Stimulated activated naive CD4-positive, alpha-beta T cell (primary cell): ENCODE measurements around the gene CASK.

ENCODE experiments used
- DNase-seq, 6 experiments: peaks; one replicate each; lab custom pipeline; 2025; lab: John Stamatoyannopoulos, UW

The CASK gene

GRCh38 chrX:41909068-41909467 is 14.3 kb downstream of the CASK start:
- peak in 4 of 6 experiments; percentile 0 to 27 (median 12) for DNase-seq

- DNase-seq, result no peak
Measured at GRCh38 chrX:41906515-41907187, 16.7 kb downstream of the CASK start.

GRCh38 chrX:41903544-41903943 is 19.8 kb downstream of the CASK start:
- no peak for DNase-seq

- no peak for DNase-seq
Measured at GRCh38 chrX:41900321-41900720, 23.0 kb downstream of the CASK start.

- no peak for DNase-seq
Measured at GRCh38 chrX:41895826-41896225, 27.5 kb downstream of the CASK start.

- no peak for DNase-seq
Measured at GRCh38 chrX:41890026-41890423, 33.3 kb downstream of the CASK start.

GRCh38 chrX:41889317-41890025 is 33.9 kb downstream of the CASK start:
- no peak for DNase-seq

GRCh38 chrX:41887691-41888090 is 35.7 kb downstream of the CASK start:
- no peak for DNase-seq

GRCh38 chrX:41885724-41886123 is 37.6 kb downstream of the CASK start:
- no peak for DNase-seq

- no peak for DNase-seq
Measured at GRCh38 chrX:41881166-41881565, 42.2 kb downstream of the CASK start.

GRCh38 chrX:41877167-41877566 is 46.2 kb downstream of the CASK start:
- DNase-seq, result no peak

- no peak for DNase-seq
Measured at GRCh38 chrX:41875142-41875541, 48.2 kb downstream of the CASK start.

- no peak for DNase-seq
Measured at GRCh38 chrX:41870719-41871151, 52.6 kb downstream of the CASK start.

- DNase-seq, result no peak
Measured at GRCh38 chrX:41868392-41868977, 54.9 kb downstream of the CASK start.

GRCh38 chrX:41863343-41864203 is 59.8 kb downstream of the CASK start:
- DNase-seq, result no peak

- DNase-seq, result no peak
Measured at GRCh38 chrX:41862562-41863184, 60.7 kb downstream of the CASK start.

GRCh38 chrX:41858161-41858775 is 65.1 kb downstream of the CASK start:
- no peak for DNase-seq

GRCh38 chrX:41857670-41858069 is 65.7 kb downstream of the CASK start:
- no peak for DNase-seq

GRCh38 chrX:41846714-41847113 is 76.6 kb downstream of the CASK start:
- no peak for DNase-seq

- DNase-seq, result no peak
Measured at GRCh38 chrX:41837270-41837944, 85.9 kb downstream of the CASK start.

- no peak for DNase-seq
Measured at GRCh38 chrX:41828826-41829225, 94.5 kb downstream of the CASK start.
